Endothelial cell of umbilical vein (primary cell): ENCODE results near the gene AGBL4. TPM values are rescaled to one million over a fixed set of nuclear protein-coding genes. Genes with fewer than 3 reads are reported as not detected.

Experiments
- BruUV-seq: library from RNA; stranded (reverse); fragments of 400-500 nt; replicated peaks from 2 replicates; lab custom pipeline; 2021; lab: Mats Ljungman, UMichigan
- CTCF ChIA-PET: fragments of 300-600, 350-600 bp; sonication (Branson Sonifier 250); formaldehyde crosslinking; loops from one replicate; lab custom pipeline; 2021; ENCODE audit warnings: antibody characterized with exemption, inconsistent platforms; lab: Charles Lee
- POLR2A ChIA-PET: fragments of 300-600, 350-600 bp; sonication (Branson Sonifier 250); formaldehyde crosslinking; loops from one replicate; lab custom pipeline; 2021; ENCODE audit warnings: antibody characterized with exemption, inconsistent platforms; lab: Charles Lee
- DNase-seq: peaks from one replicate; pipeline ENCODE4 v3.0.0-alpha.2; 2011; ENCODE audit warnings: low read depth, low spot score
- FAIRE-seq: peaks from 2 replicates; lab custom pipeline; 2011; peaks lifted over from hg19 to GRCh38; lab: Jason Lieb, UNC
- H2AFZ ChIP-seq: 2 replicates; pipeline ENCODE4 v1.6.0; 2012; ENCODE audit warnings: low read depth, low read length, control low read depth, inconsistent platforms
- H3K27ac ChIP-seq: 2 replicates; pipeline ENCODE4 v1.5.1; 2011; ENCODE audit warnings: low read depth, mild to moderate bottlenecking, control low read depth, low read length, moderate library complexity; ENCODE audit not compliant: insufficient read depth
- H3K27me3 ChIP-seq, 2 experiments: 2 replicates each; pipeline versions ENCODE4 v1.6.0 to v1.6.1; 2011; ENCODE audit warnings: low read length in 2 of 2, mixed read lengths in 1 of 2; ENCODE audit not compliant: control insufficient read depth in 2 of 2, insufficient read depth in 2 of 2
- H3K36me3 ChIP-seq, 2 experiments: 2 replicates in 1 of 2; 3 replicates in 1 of 2; pipeline ENCODE4 v1.5.1; 2011; ENCODE audit warnings: low read length in 2 of 2, mild to moderate bottlenecking in 1 of 2, moderate library complexity in 1 of 2; ENCODE audit not compliant: control insufficient read depth in 2 of 2, insufficient read depth in 2 of 2; ENCODE audit errors: extremely low read depth in 1 of 2
- H3K4me1 ChIP-seq: 3 replicates; pipeline ENCODE4 v1.5.1; 2011; ENCODE audit warnings: mild to moderate bottlenecking, low read length; ENCODE audit not compliant: control insufficient read depth, insufficient read depth; ENCODE audit errors: extremely low read depth
- H3K4me2 ChIP-seq: 2 replicates; pipeline ENCODE4 v1.6.1; 2011; ENCODE audit warnings: low read length, control low read depth, mixed read lengths; ENCODE audit not compliant: insufficient read depth
- H3K4me3 ChIP-seq, 3 experiments: fragments of 200-600 bp in 1 of 3; sonication (generic), shearing (Covaris generic) in 1 of 3; replicated peaks in 1 of 3; 2 replicates each; pipeline ENCODE4 v1.5.1; 2011 to 2016; ENCODE audit warnings: control low read depth in 3 of 3, low read length in 3 of 3, mild to moderate bottlenecking in 2 of 3, inconsistent platforms in 1 of 3, low read depth in 1 of 3, moderate library complexity in 1 of 3; ENCODE audit not compliant: insufficient read depth in 1 of 3
- H3K79me2 ChIP-seq: 2 replicates; pipeline ENCODE4 v1.6.0; 2012; ENCODE audit warnings: low read length, inconsistent platforms; ENCODE audit not compliant: control insufficient read depth, insufficient read depth
- H3K9ac ChIP-seq: replicated peaks from 2 replicates; pipeline ENCODE3; 2011; ENCODE audit warnings: low read length, control low read depth; ENCODE audit not compliant: insufficient read depth; ENCODE audit errors: extremely low read depth
- H3K9me1 ChIP-seq: replicated peaks from 3 replicates; pipeline ENCODE4 v1.6.0; 2011; ENCODE audit warnings: mild to moderate bottlenecking, low read length; ENCODE audit not compliant: control insufficient read depth, insufficient read depth; ENCODE audit errors: extremely low read depth
- H3K9me3 ChIP-seq: replicated peaks from 2 replicates; pipeline ENCODE4 v1.5.1; 2012; ENCODE audit warnings: low read length, inconsistent platforms; ENCODE audit not compliant: control insufficient read depth, insufficient read depth
- H4K20me1 ChIP-seq: replicated peaks from 2 replicates; pipeline ENCODE3; 2011; ENCODE audit warnings: mild to moderate bottlenecking, low read length; ENCODE audit not compliant: control insufficient read depth, insufficient read depth; ENCODE audit errors: extremely low read depth
- CTCF ChIP-seq, 2 donors: IDR thresholded peaks; 1 replicate in 1 of 2; 2 replicates in 1 of 2; pipeline ENCODE4 v1.5.1; 2011; ENCODE audit warnings: low read length in 2 of 2, mild to moderate bottlenecking in 2 of 2, moderate library complexity in 2 of 2, control low read depth in 1 of 2, inconsistent platforms in 1 of 2, low read depth in 1 of 2; ENCODE audit not compliant: insufficient read depth in 1 of 2; ENCODE audit errors: extremely low read depth in 1 of 2
- EZH2 ChIP-seq: IDR thresholded peaks from 2 replicates; pipeline ENCODE4 v1.6.1; 2012; ENCODE audit warnings: borderline replicate concordance, low read depth, mild to moderate bottlenecking, moderate library complexity, low read length, inconsistent platforms; ENCODE audit not compliant: severe bottlenecking
- FOS ChIP-seq: IDR thresholded peaks from 2 replicates; pipeline ENCODE4 v1.6.1; 2011; ENCODE audit warnings: mild to moderate bottlenecking, low read length, moderate library complexity, borderline replicate concordance; ENCODE audit not compliant: insufficient read depth
- GATA2 ChIP-seq: IDR thresholded peaks from 2 replicates; pipeline ENCODE4 v1.7.0; 2011; ENCODE audit warnings: low read depth, mild to moderate bottlenecking, moderate library complexity, mixed read lengths, low read length; ENCODE audit not compliant: insufficient read length, insufficient read depth
- JUN ChIP-seq: IDR thresholded peaks from 2 replicates; pipeline ENCODE4 v1.6.1; 2011; ENCODE audit warnings: borderline replicate concordance, low read depth; ENCODE audit not compliant: insufficient read length, insufficient read depth
- MAX ChIP-seq: IDR thresholded peaks from 2 replicates; pipeline ENCODE4 v1.6.1; 2011; ENCODE audit not compliant: insufficient read depth, insufficient read length
- MYC ChIP-seq: IDR thresholded peaks from one replicate; pipeline ENCODE4 v1.6.1; 2011; ENCODE audit warnings: mild to moderate bottlenecking, low read depth, low read length
- POLR2A ChIP-seq: IDR thresholded peaks from 2 replicates; pipeline ENCODE4 v1.6.1; 2012; ENCODE audit warnings: low read depth, mild to moderate bottlenecking, control low read depth, low read length
- POLR2AphosphoS5 ChIP-seq: IDR thresholded peaks from 2 replicates; pipeline ENCODE4 v1.6.1; 2012; ENCODE audit warnings: low read depth, mild to moderate bottlenecking, control low read depth, low read length, moderate library complexity; ENCODE audit not compliant: insufficient read depth
- dilution Hi-C: fragments of 300-500 bp; cut with MboI; formaldehyde crosslinking; loops from one replicate; pipeline ENCODE4 v1.15.0; 2019; ENCODE audit warnings: low sequenced_read_pairs; ENCODE audit not compliant: extremely low pct_ligation_motif_present
- intact Hi-C: fragments of 100-400 bp; cut with micrococcal nuclease; formaldehyde crosslinking; loops from one replicate; pipeline ENCODE4 v1.10.0; 2022
- polyA plus RNA-seq, 4 experiments: library from polyadenylated mRNA; depleted of rRNA in 3 of 4; stranded (reverse) in 3 of 4; unstranded in 1 of 4; fragments of >200 nt; gene quantifications; 2 replicates each; pipeline versions ENCODE4 v1.2.1 to v1.2.3, GENCODE V29; 2011 to 2012; ENCODE audit warnings: missing spikeins in 1 of 4
- total RNA-seq: library from RNA; stranded (reverse); gene quantifications from 2 replicates; pipeline ENCODE4 v1.2.3, GENCODE V29; 2021

AGBL4 gene
- total and polyA plus RNA-seq, 2 donors (not counting 3 experiments of a cell fraction or from before 2014, with no cell fraction given) = not detected

- H2AFZ ChIP-seq = no peak overlapping the region
- H3K4me3 ChIP-seq = no peak overlapping the region
- no peaks in the 10 kb centered on the region for H3K9me3 ChIP-seq
- TF ChIP-seq FOS = no peak
- no peak for TF ChIP-seq CTCF (IDR thresholded peaks at IDR 0.05; ENCODE audit: extremely low read depth in 1 of 2, insufficient read depth in 1 of 2, low read depth in 1 of 2, low read length in 2 of 2)
- no peak for TF ChIP-seq GATA2
- TF ChIP-seq EZH2 = no peak
- no peak for TF ChIP-seq POLR2AphosphoS5
- no peak for TF ChIP-seq POLR2A
- TF ChIP-seq MYC = no peak
- no peak for TF ChIP-seq JUN
- no peak for TF ChIP-seq MAX
- H4K20me1 ChIP-seq = no peaks in the 10 kb centered on the region
- no TSS peak for BruUV-seq
- H3K4me1 ChIP-seq = no peaks in the 10 kb centered on the region
- FAIRE-seq (no peak), DNase-seq (no peak)
- H3K27ac ChIP-seq = no peak overlapping the region
- H3K36me3 ChIP-seq = no peaks in the 10 kb centered on the region
- no peaks in the 10 kb centered on the region for H3K27me3 ChIP-seq
- no peak overlapping the region for H3K9ac ChIP-seq
- dilution Hi-C loops = no loop called here
- CTCF ChIA-PET = no interaction called here
- no peaks in the 10 kb centered on the region for H3K9me1 ChIP-seq
- H3K79me2 ChIP-seq = no peaks in the 10 kb centered on the region
- intact Hi-C loops = no loop called here
- no peak overlapping the region for H3K4me2 ChIP-seq
- POLR2A ChIA-PET = no interaction called here
These were observed 937.4 kb downstream of the AGBL4 start for GRCh38 chr1:49086327-49086726.
